Keratinocyte (primary cell): ENCODE results near the gene MYOZ2.

Experiments
- CTCF ChIP-seq, 3 experiments: IDR thresholded peaks in 1 of 3; conservative IDR thresholded peaks in 1 of 3; optimal IDR thresholded peaks in 1 of 3; 2 replicates in 2 of 3; 3 replicates in 1 of 3; pipeline versions ENCODE3 to v1.5.1; 2011; ENCODE audit warnings: low read length in 3 of 3, mild to moderate bottlenecking in 3 of 3, moderate library complexity in 2 of 3, control low read depth in 1 of 3, inconsistent platforms in 1 of 3; ENCODE audit not compliant: insufficient read depth in 2 of 3; ENCODE audit errors: extremely low read depth in 1 of 3
- EZH2 ChIP-seq: IDR thresholded peaks from one replicate; pipeline ENCODE4 v1.6.1; 2012; ENCODE audit warnings: inconsistent platforms, mild to moderate bottlenecking, low read length, moderate library complexity

- no peak for TF ChIP-seq CTCF (optimal IDR thresholded peaks at IDR 0.05 in 1 of 3, IDR thresholded peaks at IDR 0.05 in 1 of 3, conservative IDR thresholded peaks at IDR 0.05 in 1 of 3; ENCODE audit: extremely low read depth in 1 of 3, insufficient read depth in 2 of 3, low read length in 3 of 3)
- TF ChIP-seq EZH2 = no peak
These were observed 32.4 kb upstream of the MYOZ2 start for GRCh38 chr4:119103263-119103662.
